GM19452 (cell line): Measurements from ENCODE around the gene NELFA.

Experiments used
- ATAC-seq: cut with Tn5 transposase; IDR thresholded peaks from one replicate; pipeline ENCODE4 v1.9.1; 2021; ENCODE audit not compliant: unreplicated experiment

NELFA gene

DNA sequence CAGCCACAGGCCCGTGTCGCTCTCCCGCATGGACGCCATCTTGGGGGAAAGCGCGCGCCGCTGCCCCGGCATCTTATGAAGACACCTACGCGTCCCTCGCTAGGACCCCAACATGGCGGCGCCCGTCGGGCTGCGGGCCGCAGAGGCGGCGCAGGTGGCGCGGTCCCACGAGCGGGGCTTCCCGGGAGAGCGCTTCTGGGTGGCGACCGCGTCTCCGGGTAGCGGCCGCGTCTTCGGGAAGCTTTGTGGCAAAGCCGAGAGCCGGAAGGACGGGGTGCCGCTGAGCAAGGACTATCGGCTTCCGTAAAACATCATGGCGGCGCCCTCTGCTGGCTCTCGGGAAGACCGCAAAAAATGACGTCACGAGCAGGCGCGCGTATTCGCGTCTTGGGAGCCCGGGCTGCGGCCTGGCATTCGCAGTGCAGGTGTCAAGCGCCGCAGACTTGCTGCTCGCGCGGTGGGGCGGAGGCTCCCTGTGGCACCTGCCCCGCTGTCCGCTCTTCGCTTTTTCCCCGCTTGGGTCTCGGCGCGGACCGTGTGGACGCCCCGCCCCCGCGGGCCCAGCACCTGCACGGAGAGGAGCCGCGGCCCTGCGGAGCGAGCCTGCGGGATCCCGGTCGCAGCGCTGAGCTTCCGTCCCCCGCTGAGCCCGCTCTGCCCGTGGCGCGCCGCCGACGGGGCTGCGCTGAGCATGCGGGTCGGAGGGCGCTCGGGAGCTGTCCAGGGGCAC is at the start of gene NELFA:
TSS of gene NELFA (minus strand) at position 54 of the 730 bp plus-strand sequence. CDS start at position 39, 15 bp downstream.
- ATAC-seq, result peak; percentile 77

DNA sequence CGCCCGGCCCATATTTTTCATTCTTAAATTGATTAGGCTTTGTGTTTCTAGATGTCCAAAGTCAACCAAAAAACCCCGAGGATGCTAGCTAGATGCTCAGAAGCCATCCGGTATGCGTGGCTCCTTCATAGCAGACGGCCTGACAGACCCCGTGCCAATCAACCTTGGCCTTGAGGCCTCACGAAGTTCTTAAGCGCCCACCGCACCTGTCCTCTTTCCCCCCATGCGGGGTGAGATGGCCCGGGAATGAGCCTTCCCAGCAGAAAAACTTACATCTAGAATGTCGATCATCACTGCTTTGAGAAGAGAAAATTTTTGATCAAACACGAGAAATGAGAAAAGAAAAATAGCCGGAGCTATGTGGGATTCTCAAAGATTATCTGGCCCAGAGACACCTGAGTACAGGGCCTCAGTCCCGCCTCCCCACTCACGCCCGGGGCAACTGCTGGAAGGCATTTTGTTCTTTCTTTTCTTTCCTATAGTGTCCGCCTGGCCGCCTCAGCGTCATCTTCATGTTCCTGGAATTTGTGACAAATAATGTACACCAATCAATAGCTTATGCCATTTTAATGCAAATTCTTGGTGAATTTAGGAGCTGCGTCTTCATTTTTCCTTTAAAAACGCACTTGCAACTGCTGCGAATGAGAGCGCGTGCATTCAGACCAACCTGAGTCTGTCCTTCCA is 48.8 kb upstream of the NELFA start:
- ATAC-seq, result no peak

DNA sequence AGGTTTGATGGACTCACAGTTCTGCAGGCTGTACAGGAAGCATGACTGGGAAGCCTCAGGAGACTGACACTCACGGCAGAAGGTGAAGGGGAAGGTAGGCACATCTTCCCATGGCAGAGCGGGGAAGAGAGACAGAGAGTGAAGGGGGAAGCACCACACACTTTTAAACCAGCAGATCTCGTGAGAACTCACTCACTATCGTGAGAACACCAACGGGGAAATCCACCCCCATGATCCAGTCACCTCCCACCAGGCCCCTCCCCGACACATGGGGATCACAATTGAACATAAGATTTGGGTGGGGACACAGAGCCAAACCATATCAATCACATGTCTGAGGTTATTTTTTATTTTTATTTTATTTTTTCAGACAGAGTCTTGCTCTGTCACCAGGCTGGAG is 45.4 kb upstream of the NELFA start:
- no peak for ATAC-seq

DNA sequence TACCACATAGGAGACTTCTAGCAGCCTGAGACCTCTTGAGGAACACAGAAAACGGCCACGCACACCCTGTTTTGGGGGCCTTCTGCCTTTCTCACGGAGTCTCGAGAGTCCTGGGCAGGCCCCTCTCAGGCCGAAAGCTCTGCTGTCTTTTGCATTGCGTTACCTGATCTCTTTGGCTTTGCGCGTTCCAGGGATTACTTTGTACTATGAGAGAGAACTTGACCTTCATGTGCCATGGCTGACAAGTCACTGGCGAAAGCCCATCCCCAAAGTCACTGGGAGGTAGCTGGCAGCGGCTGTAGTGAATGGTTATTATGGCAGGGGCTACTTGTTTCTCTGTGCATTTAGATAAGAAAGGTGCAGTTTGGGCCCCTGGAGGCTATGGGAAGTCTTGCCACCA is 42.3 kb upstream of the NELFA start:
- no peak for ATAC-seq

DNA sequence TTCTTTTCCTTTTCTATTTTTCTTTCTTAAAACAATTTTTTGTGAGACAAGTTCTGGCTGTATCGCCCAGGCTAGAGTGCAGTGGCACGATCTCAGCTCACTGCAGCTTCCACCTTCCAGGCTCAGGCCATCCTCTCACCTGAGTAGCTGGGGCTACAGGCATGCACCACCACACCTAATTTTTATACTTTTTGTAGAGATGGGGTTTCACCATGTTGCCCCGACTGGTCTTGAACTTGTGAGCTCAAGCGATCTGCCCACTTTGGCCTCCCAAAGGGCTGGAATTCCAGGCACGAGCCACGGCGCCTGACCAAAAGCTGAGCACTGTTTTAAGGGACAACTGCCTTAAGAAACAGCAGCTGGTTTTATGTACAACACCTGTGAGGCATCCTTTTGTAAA is 41.0 kb upstream of the NELFA start:
- no peak for ATAC-seq

DNA sequence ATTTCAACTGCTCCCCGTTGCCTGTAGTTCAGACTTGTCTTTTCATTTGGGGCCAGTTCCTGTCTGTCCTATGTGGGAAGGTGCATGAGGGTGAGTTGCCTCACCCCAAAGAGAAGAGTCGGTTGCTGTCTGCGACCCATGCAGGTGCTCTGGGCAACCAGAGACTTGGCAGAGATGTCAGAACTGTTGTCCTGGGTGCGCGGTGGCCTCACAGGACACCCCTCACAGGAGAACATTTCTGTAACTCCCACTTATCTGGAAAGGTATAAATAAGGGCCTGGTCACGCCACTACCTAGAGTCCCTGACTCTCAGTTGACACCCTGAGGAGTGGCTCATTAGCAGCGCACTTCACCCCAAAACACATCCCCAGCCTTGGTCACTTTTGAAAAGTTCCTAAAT is 40.6 kb upstream of the NELFA start:
- ATAC-seq, result no peak

DNA sequence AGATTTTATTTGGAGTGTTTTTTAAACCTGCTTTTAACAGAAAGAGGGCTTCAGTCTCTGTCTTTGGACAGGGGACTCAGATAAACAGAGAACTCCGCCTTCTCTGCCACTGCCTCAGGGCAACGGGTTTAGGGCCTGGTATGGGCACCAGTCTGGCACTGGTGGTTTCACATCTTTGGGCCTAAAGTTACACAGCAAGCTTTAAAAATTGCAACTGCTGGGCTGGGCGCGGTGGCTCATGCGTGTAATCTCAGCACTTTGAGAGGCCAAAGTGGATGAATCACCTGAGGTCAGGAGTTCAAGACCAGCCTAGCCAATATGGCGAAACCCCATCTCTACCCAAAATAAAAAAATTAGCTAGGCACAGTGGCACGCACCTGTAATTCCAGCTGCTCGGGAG is 40.1 kb upstream of the NELFA start:
- no peak for ATAC-seq

DNA sequence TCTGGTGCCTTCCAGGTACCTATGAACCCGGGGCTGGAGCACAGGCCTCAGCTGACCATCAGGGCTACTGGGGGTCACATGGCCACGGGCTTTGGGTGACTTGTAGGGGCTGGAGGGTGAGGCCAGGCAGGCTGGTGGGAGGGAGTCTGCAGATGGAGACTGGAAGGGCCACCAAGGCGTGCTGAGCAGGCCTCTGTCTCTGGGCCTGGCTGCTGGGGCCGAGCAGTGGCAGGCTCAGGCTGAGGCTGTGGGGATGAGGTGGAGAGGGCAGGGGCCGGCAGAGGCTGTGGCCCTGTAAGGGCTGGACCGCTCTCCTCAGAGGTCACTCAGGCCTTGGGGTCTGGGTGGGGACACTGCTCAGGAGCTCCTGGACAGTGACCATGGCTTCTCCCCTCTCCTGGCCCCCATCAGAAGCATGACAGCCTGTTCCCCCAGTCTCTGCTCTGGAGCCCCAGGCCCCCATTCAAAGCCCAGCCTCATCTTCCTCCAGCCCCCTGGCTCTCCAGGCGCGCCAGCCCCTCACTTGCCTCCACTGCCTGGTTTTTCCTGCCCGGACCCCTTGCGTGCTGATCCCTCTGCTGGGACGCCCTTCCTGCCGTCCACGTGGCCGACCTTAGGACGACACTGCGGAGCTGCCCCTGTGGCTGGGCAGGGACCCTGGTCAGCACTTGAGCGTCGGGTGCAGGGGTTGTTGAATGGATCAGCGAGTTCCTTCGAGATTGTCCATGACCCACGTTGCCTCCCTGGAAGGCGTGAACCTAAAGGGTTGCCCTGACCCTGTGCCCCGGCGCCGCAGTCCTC is 39.2 kb upstream of the NELFA start:
- ATAC-seq, result no peak

DNA sequence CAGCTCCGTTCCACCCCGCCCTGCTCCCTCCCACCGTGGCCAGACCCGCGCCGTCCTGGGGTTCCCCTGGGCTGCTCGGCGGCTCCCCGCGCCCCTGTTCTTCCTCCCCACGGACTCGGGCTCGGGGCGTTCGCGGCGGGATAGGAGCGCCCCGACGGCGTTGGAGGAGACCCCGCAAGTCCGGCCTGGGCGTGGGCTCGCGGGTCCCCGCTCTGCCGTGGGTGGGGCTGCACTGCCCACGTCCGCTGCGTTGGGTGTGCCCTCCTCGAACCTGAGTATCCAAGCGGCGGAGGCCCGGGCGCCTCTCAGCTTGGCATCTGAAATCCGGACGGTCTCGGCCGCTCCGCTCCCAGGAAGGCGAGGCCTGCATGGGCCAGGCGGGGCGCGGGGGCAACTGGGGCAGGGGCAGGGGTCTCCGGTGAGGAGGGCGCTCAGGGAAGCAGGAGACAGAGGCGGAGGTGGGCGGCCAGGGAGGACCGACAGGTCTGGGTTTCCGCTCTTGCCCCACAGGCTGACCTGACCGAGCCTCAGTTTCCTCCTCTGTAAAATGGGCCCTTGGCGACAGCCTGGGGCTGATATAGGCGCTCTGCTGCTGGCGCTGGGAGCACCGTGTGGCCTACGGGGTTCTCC is 38.4 kb upstream of the NELFA start:
- ATAC-seq, result no peak

DNA sequence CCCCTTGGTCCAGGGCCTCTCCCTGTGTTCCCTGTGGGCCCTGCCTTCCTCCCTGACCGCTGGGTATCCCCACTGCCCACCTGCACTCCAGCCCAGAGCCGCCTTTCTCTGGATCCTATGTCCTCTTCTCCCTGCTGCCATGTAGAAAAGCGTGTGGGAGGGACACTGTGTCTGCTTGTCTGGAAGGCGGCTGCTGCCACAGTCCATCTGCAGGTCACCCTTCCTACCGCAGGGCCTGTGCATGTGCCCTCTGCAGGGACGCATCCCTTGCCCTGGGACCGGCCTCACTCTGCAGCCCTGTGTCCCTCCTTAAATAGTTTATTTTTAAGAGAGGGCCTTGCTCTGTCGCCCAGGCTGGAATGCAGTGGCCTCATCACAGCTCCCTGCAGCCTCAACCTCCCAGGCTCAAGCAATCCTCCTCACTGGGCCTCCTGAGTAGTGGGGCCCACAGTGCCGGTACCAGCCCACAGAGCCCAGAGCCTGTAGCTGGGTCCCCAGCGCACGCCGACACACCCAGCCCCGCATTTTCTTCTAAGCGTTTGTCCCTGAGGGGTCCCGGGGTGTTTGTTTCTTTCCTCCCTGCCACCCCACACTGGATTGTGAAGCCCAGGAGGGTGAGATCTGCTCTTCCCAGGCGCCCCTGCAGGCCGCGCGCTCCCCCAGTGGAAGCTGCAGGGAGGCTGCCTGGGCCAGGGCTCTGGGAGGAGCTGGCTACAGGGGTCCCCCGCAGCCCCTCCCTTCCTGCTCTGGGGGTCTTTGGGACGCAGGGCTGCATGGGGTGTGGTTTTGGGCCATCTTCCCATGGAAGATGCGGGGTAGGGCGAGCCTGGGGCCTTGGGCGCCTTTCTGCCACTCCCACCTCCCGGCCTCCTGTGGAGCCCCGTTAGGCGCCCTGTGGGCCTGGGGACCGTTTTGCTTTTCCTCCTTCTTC is 37.5 kb upstream of the NELFA start:
- ATAC-seq, result no peak

DNA sequence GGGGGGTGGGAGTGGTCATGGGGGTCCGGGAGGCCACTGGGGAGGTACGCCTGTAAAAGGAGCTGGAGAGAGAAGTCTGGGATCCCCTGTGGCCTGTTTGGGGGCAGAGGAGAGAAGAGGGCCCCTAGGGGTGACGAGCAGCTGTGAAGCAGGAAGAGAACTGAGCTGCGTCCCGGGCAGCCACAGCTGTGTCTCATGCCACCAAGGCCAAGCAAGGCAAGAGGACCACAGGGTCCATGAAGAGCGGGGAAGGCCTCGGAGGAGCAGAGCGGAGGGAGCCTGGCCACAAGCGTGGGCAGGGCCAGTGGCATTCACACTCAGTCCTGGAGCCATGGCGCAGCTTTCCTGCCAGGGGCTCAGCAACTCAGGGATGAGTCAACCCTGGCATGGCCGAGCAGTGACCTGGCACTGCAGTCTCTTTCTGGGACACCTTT is 36.8 kb upstream of the NELFA start:
- ATAC-seq, result no peak

DNA sequence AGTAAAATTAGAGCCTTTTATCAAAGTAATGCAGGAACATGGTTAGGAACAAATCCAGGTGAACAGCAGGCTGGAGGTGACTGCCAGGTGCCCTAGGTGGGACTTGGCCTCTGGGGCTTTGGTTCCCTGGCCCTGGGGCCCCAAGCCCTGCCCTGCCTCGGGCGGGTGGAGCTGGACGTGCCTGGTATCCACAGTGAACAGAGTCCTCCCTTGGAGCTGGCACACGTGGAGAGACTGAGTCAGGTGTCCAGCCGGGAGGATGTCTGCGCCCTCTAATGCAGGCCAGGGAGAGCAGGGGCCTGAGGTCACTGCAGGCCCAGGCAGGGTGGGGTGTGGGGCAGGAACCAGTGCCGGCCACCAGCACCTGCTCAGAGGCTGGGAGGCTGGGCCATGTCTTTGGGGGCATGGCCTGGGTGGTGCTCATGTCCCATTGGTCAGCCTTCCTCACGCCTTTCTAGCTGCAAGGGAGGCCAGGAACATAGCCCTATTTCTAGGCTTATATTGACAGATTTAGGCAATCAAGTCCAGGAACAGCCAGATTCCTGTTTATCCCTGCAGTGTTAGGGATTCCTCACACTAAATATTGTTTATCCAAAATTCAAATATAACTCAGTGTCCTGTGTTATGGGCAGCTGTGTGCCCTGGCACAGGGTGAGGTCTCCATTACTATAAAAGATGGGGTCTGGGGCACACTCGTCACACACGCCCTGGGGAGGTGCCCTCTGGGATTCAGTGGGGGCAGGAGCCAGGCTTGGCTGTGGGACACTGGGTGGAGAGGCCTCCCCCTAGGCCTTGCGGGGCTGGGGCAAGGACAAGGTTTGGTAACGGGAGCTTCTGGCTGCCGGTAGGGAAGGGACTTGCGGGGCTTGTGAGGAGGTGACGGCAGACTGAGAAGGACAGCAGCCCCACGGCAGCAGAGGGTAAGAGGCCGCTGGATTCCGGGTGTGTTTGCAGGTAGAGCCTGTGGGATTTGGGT is 36.1 kb upstream of the NELFA start:
- ATAC-seq, result no peak

DNA sequence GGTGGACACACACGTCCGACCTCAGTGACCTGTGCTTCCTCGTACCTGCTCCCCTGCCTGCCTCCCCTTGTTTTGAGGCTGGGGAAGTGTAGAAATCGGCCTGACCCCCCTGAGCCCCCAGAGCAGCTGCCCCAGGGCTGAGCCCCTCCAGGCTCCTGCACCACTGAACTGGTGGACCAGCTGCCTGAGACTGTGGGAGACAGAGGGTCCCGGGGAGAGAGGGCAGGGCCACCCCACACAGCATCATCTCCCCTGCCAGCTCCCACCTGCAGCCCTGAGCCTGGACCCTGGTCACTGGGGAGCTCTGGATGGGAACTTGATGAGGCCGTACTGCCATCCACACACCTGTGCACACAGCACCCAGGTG is 35.3 kb upstream of the NELFA start:
- ATAC-seq, result no peak

DNA sequence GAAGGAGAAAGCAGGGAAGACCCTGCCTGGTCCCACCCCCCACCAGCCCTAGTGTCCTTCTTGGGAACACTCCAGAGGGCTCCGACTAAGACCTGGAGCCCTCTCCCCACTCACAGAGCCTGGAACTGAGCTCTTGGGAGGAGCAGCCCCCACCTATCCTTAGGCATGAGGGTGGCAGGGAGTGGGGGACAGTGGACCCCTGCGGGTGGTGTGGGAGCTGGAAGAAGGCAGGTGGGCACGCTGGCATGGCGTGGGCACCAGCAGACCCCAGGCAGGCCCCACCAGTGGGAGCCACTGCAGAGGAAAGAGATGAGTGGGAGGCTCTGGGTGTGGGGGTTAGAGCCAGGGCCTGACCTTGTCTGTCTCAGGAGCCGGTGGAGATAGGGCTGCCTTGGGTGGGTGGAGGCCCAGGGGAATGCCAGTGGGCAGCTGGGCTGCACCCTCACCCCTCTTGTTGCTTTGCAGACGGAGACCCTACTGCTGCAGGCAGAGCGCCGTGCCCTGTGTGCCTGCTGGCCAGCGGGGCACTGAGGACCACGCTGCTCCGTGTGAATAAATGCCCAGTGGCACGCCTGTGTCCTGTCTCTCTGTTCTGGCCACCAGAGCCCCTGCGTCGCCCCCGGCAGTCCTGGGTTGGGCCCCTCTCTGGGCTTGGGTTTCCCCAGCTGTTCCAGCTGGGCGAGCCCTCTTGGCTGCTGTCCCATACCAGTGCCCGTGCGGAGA is 34.8 kb upstream of the NELFA start:
- ATAC-seq, result no peak

DNA sequence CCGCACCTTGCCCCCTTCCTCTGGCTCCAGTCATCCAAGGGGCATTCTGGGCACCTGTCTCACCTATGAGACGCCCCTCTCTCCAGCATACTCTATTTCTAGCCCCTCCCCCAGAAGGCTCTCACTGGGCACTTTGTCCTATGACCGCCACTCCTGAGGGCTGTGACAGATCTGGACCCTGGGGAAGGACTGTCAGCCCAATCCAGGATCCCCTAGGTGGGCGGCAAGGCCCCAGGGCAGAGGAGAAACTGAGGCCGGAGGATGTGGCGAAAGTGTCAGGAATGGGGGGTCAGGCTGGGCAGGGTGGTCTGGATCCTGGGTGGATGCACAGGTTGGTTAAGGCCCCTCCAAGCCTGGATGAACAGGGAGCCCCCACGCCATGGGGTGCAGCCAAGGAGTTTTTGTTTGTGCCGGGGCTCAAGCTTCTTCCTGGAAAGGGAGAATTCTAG is 34.2 kb upstream of the NELFA start:
- no peak for ATAC-seq

DNA sequence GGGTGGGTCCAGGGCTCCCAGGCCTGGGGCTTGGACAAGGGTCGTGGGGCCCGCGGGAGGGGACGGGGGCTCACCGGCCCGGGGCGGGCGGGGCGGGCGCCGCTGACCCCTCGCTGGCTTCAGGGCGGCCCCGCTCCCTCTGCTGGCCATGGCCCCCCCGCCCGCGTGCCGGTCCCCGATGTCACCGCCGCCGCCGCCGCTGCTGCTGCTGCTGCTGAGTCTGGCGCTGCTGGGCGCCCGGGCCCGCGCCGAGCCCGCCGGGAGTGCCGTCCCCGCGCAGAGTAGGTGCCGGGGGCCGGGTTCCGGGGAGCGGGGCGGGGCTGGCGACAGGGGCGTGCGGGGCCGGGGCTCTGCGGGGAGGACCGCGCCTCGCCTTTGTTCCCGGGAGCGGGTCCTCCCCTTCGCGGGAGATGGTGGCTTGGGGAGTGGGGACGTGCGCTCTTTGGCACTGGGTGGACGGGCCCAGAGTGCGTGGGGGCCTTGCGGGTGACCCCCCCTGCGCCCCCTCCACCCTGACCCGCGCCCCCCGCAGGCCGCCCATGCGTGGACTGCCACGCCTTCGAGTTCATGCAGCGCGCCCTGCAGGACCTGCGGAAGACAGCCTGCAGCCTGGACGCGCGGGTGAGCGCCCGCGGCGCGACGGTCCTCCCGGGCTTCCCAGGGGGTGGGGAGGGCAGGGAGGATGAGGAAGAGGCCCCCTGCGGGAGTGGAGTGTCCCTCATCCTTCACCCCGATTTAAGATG is 33.6 kb upstream of the NELFA start:
- peak; percentile 31 for ATAC-seq

DNA sequence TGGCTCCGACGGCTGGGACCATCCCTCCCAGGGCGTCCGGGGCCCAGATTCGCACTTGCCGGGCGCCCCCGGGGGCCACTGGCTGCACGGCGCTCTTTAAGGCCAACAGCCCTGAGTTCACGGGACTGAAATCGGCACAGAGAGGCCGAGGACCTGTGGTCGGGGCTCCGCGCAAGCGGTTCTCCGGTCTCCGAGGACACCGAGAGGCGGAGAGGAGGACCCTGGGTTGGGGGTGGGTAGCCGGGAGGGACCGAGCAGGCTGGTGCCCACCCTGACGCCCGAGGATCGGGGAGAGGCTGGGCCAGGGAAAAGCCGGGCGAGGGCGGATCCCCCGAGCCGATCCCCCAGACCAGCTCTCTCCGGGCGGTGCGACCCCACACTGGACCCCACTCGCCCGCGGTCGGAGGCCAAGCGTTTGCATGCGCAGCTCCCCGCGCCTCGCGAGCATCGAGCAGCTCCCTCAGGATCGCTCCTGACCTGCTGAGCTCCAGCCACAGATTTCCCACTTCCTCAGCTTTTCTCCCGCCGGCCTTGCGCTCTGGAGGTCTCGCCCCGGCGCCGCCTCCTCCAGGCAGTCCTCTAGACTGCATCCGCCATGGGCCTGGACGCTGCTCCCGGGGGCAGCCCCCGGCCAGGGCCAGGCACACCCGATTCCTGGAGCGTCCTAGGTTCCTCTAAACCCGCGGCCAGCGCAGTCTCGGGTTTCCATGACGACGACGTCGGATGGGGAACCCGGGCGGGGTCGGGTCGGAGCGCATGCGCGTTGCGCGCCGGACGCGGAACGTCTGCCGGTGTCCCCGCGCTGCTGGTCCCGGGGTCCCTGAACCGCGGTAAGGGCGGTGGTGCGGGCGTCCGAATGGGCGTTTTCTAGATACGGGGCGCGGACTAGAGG is 32.7 kb upstream of the NELFA start:
- peak; percentile 64 for ATAC-seq
